Adrenal gland (tissue), 5 donors: ENCODE results near the gene FGG.

Source experiments
- CTCF ChIP-seq, 6 experiments: fragments of 450-650 bp in 4 of 6; fragments of 200-600 bp in 2 of 6; sonication (generic) in 1 of 6; IDR thresholded peaks; 1 replicate in 5 of 6; 2 replicates in 1 of 6; pipeline versions ENCODE4 v1.5.1 to v1.8.0; 2016 to 2021; ENCODE audit warnings: antibody characterized with exemption in 6 of 6, mild to moderate bottlenecking in 2 of 6, moderate library complexity in 1 of 6
- POLR2A ChIP-seq, 2 donors: fragments of 450-650 bp; IDR thresholded peaks; one replicate each; pipeline ENCODE4 v1.6.1; 2017; ENCODE audit warnings: antibody characterized with exemption in 2 of 2, mild to moderate bottlenecking in 2 of 2, moderate library complexity in 1 of 2
- donor health status: DM: no; HTN: no; CAD: no.

- TF ChIP-seq POLR2A (IDR thresholded peaks at IDR 0.05) (no peak), CTCF (IDR thresholded peaks at IDR 0.05) (no peak)
Observed at GRCh38 chr4:154630324-154630723, 17.9 kb upstream of the FGG start.
